Mucosa of rectum (tissue), 2 donors: ENCODE measurements around the gene PLEKHA6.

Experiments
- H3K27ac ChIP-seq, 2 donors: one replicate each; pipeline ENCODE4 v1.7.0; 2013; ENCODE audit warnings: inconsistent platforms in 2 of 2, low read depth in 2 of 2, low read length in 2 of 2
- H3K27me3 ChIP-seq, 2 donors: one replicate each; pipeline ENCODE4 v1.7.0; 2013; ENCODE audit warnings: low read length in 2 of 2; ENCODE audit not compliant: control insufficient read depth in 2 of 2, insufficient read depth in 2 of 2
- H3K36me3 ChIP-seq, 2 donors: one replicate each; pipeline ENCODE4 v1.7.0; 2013; ENCODE audit warnings: low read length in 2 of 2; ENCODE audit not compliant: control insufficient read depth in 2 of 2, insufficient read depth in 2 of 2
- H3K4me1 ChIP-seq, 2 donors: one replicate each; pipeline ENCODE4 v1.7.0; 2013; ENCODE audit warnings: low read length in 2 of 2, mild to moderate bottlenecking in 1 of 2; ENCODE audit not compliant: control insufficient read depth in 2 of 2, insufficient read depth in 2 of 2
- H3K4me3 ChIP-seq, 2 donors: one replicate each; pipeline ENCODE4 v1.7.0; 2013; ENCODE audit warnings: low read length in 2 of 2
- H3K9ac ChIP-seq, 2 donors: one replicate each; pipeline ENCODE4 v1.7.0; 2013; ENCODE audit warnings: low read length in 2 of 2, low read depth in 1 of 2, mild to moderate bottlenecking in 1 of 2
- H3K9me3 ChIP-seq, 2 donors: one replicate each; pipeline ENCODE4 v1.7.0; 2013; ENCODE audit warnings: low read length in 2 of 2; ENCODE audit not compliant: control insufficient read depth in 2 of 2
- donor health status: healthy.
- donor health status: Normal muscosa, but diverticular disease.

Gene PLEKHA6

DNA sequence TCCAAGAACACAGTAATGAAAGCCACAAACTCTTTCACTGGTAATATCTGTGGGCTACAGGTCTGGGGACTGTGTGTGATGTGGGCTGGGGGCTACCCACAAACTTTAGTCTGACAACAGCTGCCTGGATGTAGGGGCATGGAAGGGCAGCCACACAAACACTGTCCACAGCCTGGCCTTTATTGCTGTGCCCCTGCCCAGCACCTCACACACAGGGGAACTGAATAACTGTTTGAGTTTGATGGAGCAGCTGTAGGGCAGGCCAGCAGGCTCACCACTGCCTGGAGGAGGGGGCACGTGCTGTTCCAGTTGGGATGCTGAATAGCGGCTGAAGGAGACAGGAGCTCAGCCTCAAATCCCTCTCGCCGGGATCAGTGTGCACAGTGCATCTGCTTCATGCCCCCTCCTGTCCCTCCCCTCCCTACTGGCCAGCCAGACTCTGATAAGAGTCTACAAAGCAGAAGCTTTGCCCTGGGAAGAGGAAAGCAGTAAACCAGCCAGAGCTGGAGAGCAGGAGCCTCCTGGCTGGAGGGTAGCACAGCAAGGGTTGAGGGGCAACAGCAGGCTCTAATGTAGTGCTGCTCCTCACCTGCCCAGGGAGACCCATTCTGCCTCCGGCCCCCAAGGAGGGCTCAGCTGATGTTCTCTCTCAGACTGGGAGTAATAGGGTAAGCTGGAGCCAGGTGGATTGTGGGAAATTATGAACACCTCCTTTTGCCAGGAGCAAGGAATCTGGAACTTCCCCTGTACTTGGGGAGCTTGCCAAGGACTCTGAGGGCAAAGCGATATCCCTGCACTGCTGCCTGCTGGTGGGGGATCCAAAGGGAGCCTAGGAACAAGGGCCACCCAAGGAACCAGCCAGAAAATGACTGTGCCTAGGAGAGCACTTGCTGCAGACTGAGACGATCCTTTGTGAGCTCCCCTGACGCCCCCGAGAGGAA lies 75.7 kb downstream of the PLEKHA6 start:
- Histone ChIP-seq H3K4me3 (no peak overlapping the region), H3K27ac (no peak overlapping the region), H3K4me1 (peaks cover 23 to 28% of the 10 kb centered on the region in 2 donors)

GRCh38 chr1:204282761-204283221 lies 76.9 kb downstream of the PLEKHA6 start:
- Histone ChIP-seq H3K36me3 (peaks cover 2 to 18% of the 10 kb centered on the region in 2 donors), H3K4me3 (no peak overlapping the region), H3K4me1 (peaks cover 15 to 18% of the 10 kb centered on the region in 2 donors), H3K27ac (no peak overlapping the region), H3K27me3 (no peaks in the 10 kb centered on the region), H3K9me3 (no peaks in the 10 kb centered on the region), H3K9ac (no peak overlapping the region)

More for the DNA sequence above, 75.7 kb downstream of the PLEKHA6 start:
- H3K36me3 ChIP-seq: peaks cover 2 to 14% of the 10 kb centered on the region in 2 donors
- H3K27me3 ChIP-seq: no peaks in the 10 kb centered on the region
- H3K9ac ChIP-seq: no peak overlapping the region
- H3K9me3 ChIP-seq: no peaks in the 10 kb centered on the region

DNA sequence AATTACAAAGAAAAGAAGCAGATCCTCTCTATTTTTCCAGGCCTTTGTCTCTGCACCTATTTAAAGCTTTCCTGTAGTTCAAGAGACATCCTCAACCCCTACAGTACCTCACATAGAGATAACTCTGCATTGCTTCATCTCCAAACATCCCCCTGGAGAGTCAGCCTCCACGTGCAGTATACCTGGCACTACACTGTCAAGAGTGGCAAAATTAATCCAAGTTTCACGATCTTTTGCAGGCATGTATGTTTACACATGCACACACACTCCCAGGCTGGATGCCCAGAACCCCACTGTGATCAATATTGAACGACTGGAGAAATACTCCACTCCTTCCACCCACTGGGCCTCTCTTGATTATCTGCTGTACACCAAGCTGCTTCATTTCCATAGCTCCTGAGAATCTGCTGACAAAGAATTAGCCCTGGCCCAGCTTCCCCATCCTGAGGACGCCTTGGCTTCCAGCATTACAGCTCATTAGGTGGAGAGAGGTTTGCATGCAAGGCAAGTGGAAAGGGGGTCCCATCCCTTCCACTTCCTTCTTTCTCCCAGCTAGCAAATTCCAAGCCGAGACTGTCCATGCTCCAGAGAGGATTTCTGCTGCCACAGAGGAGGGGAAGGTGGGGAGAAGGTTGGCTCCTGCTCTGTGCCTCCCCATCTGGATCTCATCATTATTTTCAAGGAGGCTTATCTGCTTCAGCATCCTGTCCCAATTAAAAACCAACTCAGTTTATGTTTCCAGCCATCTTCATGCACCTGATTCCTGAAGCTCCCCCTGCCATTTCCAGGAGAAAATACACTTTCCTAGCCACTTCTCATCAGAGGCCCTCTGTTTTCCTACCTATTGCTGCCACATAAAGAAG lies 79.4 kb downstream of the PLEKHA6 start:
- Histone ChIP-seq H3K27me3 (no peaks in the 10 kb centered on the region), H3K27ac (no peak overlapping the region), H3K36me3 (peaks cover 13 to 26% of the 10 kb centered on the region in 2 donors), H3K9me3 (no peaks in the 10 kb centered on the region), H3K4me3 (no peak overlapping the region), H3K4me1 (peaks cover 0 to 4% of the 10 kb centered on the region in 2 donors), H3K9ac (no peak overlapping the region)

GRCh38 chr1:204278958-204279357 lies 80.8 kb downstream of the PLEKHA6 start:
- H3K9me3 ChIP-seq: no peaks in the 10 kb centered on the region
- H3K36me3 ChIP-seq: peaks cover 23 to 26% of the 10 kb centered on the region in 2 donors
- no peak overlapping the region for H3K4me3 ChIP-seq
- peaks cover 0 to 4% of the 10 kb centered on the region in 2 donors for H3K4me1 ChIP-seq
- H3K27me3 ChIP-seq: no peaks in the 10 kb centered on the region
- H3K27ac ChIP-seq: no peak overlapping the region
- H3K9ac ChIP-seq: no peak overlapping the region

GRCh38 chr1:204278251-204278650 lies 81.5 kb downstream of the PLEKHA6 start:
- Histone ChIP-seq H3K4me3 (no peak overlapping the region), H3K9me3 (no peaks in the 10 kb centered on the region), H3K27me3 (no peaks in the 10 kb centered on the region), H3K4me1 (no peaks in the 10 kb centered on the region), H3K36me3 (peaks cover 27 to 28% of the 10 kb centered on the region in 2 donors), H3K9ac (no peak overlapping the region), H3K27ac (no peak overlapping the region)

- H3K9ac ChIP-seq: no peak overlapping the region
- peaks cover 32 to 34% of the 10 kb centered on the region in 2 donors for H3K36me3 ChIP-seq
- H3K27ac ChIP-seq: peak overlapping the region in 1 of 2 donors; percentile 38
- H3K27me3 ChIP-seq: no peaks in the 10 kb centered on the region
- no peaks in the 10 kb centered on the region for H3K4me1 ChIP-seq
- H3K9me3 ChIP-seq: no peaks in the 10 kb centered on the region
- H3K4me3 ChIP-seq: no peak overlapping the region
Measured at GRCh38 chr1:204277563-204278219, 82.0 kb downstream of the PLEKHA6 start.

DNA sequence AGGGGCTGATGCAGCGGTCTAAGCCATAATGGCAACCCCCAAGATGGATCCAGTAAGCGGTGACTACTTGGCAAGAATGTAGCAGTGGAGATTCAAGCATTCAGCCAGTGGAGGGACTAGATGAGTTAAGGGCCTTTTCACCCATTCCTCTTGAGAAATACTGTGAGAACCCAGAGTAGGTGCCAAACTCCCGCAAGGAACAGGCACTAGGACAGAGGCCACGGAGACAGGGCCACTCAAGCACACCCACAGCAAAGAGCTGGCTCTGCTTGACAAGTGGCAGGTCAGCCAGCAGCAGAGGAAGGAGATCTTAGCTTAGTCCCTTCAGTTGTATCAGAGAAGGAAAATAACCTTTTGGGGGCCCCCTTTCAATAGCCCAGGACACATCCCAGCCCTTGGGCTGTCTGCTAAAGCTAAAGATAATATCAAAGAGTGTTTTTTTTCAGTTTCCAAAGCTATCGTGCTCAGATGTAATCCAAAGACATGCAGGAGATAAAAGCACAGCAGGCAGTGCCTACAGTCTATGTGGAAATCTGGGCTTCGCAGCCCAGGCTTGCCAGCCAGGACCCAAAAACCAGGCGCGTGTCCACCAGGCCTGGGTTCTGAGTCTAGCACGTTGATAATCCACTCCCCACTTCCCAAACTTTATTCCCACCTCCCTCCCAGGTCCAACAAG lies 83.9 kb downstream of the PLEKHA6 start:
- H3K4me3 ChIP-seq: no peak overlapping the region
- H3K27me3 ChIP-seq: no peaks in the 10 kb centered on the region
- no peaks in the 10 kb centered on the region for H3K9me3 ChIP-seq
- H3K36me3 ChIP-seq: peaks cover 47 to 48% of the 10 kb centered on the region in 2 donors
- H3K4me1 ChIP-seq: no peaks in the 10 kb centered on the region
- no peak overlapping the region for H3K9ac ChIP-seq
- H3K27ac ChIP-seq: no peak overlapping the region

- Histone ChIP-seq H3K9me3 (no peaks in the 10 kb centered on the region), H3K36me3 (peaks cover 53 to 57% of the 10 kb centered on the region in 2 donors), H3K27ac (no peak overlapping the region), H3K9ac (no peak overlapping the region), H3K4me1 (no peaks in the 10 kb centered on the region), H3K27me3 (no peaks in the 10 kb centered on the region), H3K4me3 (no peak overlapping the region)
Measured at GRCh38 chr1:204274446-204274845, 85.3 kb downstream of the PLEKHA6 start.

GRCh38 chr1:204272505-204272904 lies 87.2 kb downstream of the PLEKHA6 start:
- Histone ChIP-seq H3K9ac (no peak overlapping the region), H3K4me3 (no peak overlapping the region), H3K27ac (no peak overlapping the region), H3K4me1 (peaks cover 4 to 8% of the 10 kb centered on the region in 2 donors), H3K36me3 (peaks cover 62 to 64% of the 10 kb centered on the region in 2 donors), H3K9me3 (no peaks in the 10 kb centered on the region), H3K27me3 (no peaks in the 10 kb centered on the region)
